Measurements from ENCODE around the gene YKT6.

Gene YKT6

GRCh38 chr7:44156453-44157010 is 44.2 kb upstream of the YKT6 start:
- TF ChIP-seq SNAI2 (CRISPR knock-in tag; IDR thresholded peaks at IDR 0.05) (no peak), CSDC2 (CRISPR knock-in tag; IDR thresholded peaks at IDR 0.05) (no peak), GLIS3 (CRISPR knock-in tag; IDR thresholded peaks at IDR 0.05) (no peak), TCF4 (CRISPR knock-in tag; IDR thresholded peaks at IDR 0.05; ENCODE audit: borderline replicate concordance) (no peak), ZFP3 (CRISPR knock-in tag; IDR thresholded peaks at IDR 0.05) (no peak), OSR1 (CRISPR knock-in tag; IDR thresholded peaks at IDR 0.05) (no peak), ESRRG (CRISPR knock-in tag; IDR thresholded peaks at IDR 0.05) (no peak), ZC3H10 (CRISPR knock-in tag; IDR thresholded peaks at IDR 0.05) (no peak), ARNTL (CRISPR knock-in tag; IDR thresholded peaks at IDR 0.05; ENCODE audit: borderline replicate concordance, low read depth) (no peak), ZNF8 (CRISPR knock-in tag; IDR thresholded peaks at IDR 0.05) (no peak), RARB (CRISPR knock-in tag; IDR thresholded peaks at IDR 0.05) (no peak), BACH2 (CRISPR knock-in tag; IDR thresholded peaks at IDR 0.05; ENCODE audit: borderline replicate concordance) (no peak), ZNF70 (CRISPR knock-in tag; IDR thresholded peaks at IDR 0.05) (no peak), TOX (CRISPR knock-in tag; IDR thresholded peaks at IDR 0.05; ENCODE audit: borderline replicate concordance) (no peak), CREB5 (CRISPR knock-in tag; IDR thresholded peaks at IDR 0.05; ENCODE audit: low read depth) (no peak)
- ATAC-seq, result no peak

GRCh38 chr7:44157116-44158080 is 43.4 kb upstream of the YKT6 start:
- no peak for TF ChIP-seq ESRRG (CRISPR knock-in tag; IDR thresholded peaks at IDR 0.05)
- no peak for TF ChIP-seq PPARA (CRISPR knock-in tag; IDR thresholded peaks at IDR 0.05; ENCODE audit: borderline replicate concordance)
- no peak for TF ChIP-seq CREB5 (CRISPR knock-in tag; IDR thresholded peaks at IDR 0.05; ENCODE audit: low read depth)
- no peak for TF ChIP-seq ZNF565 (CRISPR knock-in tag; conservative IDR thresholded peaks at IDR 0.05; ENCODE audit: low read depth)
- no peak for TF ChIP-seq ZFP3 (CRISPR knock-in tag; IDR thresholded peaks at IDR 0.05)
- no peak for TF ChIP-seq TOX (CRISPR knock-in tag; IDR thresholded peaks at IDR 0.05; ENCODE audit: borderline replicate concordance)
- no peak for TF ChIP-seq POU6F1 (CRISPR knock-in tag; IDR thresholded peaks at IDR 0.05; ENCODE audit: borderline replicate concordance, low read depth)
- no peak for TF ChIP-seq RARB (CRISPR knock-in tag; IDR thresholded peaks at IDR 0.05)
- no peak for TF ChIP-seq ZNF8 (CRISPR knock-in tag; IDR thresholded peaks at IDR 0.05)
- no peak for TF ChIP-seq BACH2 (CRISPR knock-in tag; IDR thresholded peaks at IDR 0.05; ENCODE audit: borderline replicate concordance)
- no peak for TF ChIP-seq ZC3H10 (CRISPR knock-in tag; IDR thresholded peaks at IDR 0.05)
- TF ChIP-seq ZNF70 (CRISPR knock-in tag; IDR thresholded peaks at IDR 0.05), result no peak
- no peak for TF ChIP-seq CSDC2 (CRISPR knock-in tag; IDR thresholded peaks at IDR 0.05)
- ATAC-seq, result no peak

DNA sequence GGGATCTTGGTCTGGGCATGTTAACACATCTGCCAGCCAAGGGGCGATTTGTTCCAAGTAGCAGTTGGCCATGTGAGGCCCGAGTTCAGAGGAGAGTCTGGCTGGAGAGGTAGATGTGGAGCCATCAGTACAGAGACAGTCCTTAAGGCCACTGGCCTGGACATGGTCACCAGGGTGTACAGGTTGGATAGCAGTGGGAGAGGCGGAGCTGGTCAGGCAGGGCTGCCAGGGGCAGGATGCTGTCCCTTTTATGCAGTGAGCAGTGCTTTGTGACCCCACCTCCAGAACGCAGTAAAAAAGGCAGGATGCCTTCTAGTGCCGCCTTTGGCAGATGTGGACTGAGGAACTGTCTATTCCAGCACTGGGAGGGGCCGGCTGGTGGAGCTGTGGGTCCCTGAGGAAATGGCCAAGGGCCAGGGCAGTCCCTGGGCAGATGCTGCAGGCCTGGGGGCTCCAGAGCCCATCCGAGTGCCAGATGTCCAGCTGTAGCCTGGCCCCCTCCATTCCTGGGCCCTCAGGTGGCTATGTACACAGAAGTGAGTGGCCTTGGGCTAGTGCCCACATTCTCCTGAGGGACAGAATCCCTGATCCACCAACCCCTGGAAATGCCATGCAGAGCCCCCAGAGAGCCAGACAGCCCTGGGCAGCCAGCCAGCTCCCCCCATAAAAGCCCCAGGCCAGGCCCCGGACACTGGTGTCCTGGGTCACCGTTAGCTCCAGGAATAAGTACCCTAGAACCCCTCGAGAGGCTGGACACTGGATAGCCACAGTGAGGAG is 42.5 kb upstream of the YKT6 start:
- TF ChIP-seq TCF4 (CRISPR knock-in tag; IDR thresholded peaks at IDR 0.05; ENCODE audit: borderline replicate concordance), result peak; percentile 23; the same call in 1 of the 2 replicates
- no peak for TF ChIP-seq GLIS3 (CRISPR knock-in tag; IDR thresholded peaks at IDR 0.05)
- peak; percentile 13; the same call in 2 of the 3 replicates for ATAC-seq

DNA sequence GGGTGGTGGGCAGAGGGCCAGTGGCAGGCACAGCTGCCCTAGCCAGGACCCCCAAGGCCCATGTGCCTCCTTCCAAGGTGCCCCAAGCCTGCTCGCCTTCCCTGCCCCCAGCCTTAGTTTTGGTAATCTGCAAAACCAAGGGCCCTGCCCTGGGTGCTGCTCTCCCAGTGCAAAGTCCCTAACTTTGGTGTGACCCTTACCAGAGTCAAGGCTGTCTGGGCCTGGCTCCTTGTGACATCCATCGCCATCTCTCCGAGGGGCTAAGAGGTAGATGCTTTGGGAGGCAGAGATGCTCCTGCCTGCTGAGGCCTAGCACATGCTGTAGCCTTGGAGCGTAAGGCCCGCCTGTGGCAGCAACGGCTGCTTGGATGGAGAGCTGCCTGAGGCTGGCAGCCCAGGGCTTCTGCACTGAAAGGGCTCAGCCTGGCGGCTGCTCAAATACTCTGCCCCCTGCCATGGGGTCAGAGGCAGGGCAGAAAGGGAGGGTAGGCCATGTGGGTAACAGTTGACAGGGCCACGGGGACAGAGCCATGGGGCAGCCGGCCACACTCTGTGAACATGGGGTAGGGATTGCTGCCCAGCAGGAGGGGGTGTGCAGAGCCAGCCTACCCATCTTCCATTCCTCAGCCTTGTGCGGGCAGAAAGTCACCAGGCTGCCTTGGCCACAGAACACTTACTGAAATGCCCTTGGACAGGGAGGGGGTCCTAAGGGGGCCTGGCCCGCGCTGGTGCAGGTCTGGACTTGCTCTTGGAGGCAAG is 41.7 kb upstream of the YKT6 start:
- TF ChIP-seq TCF4 (CRISPR knock-in tag; IDR thresholded peaks at IDR 0.05; ENCODE audit: borderline replicate concordance) (no peak), GLIS3 (CRISPR knock-in tag; IDR thresholded peaks at IDR 0.05) (no peak), ZNF8 (CRISPR knock-in tag; IDR thresholded peaks at IDR 0.05) (no peak), TOX (CRISPR knock-in tag; IDR thresholded peaks at IDR 0.05; ENCODE audit: borderline replicate concordance) (no peak), PPARA (CRISPR knock-in tag; IDR thresholded peaks at IDR 0.05; ENCODE audit: borderline replicate concordance) (no peak)
- no peak for ATAC-seq

Data from SK-N-SH treated with all-trans-retinoic acid at 6 μM for 48 hours (cell line).